Fibroblast of lung (primary cell): ENCODE data around the gene POU2F1. TPM values are rescaled to one million over a fixed set of nuclear protein-coding genes. Genes with fewer than 3 reads are reported as not detected.

Experiments
- DNase-seq, 2 donors: peaks; one replicate each; pipeline versions ENCODE4 v3.0.0 to v3.0.0-alpha.2; 2010; ENCODE audit warnings: low read depth in 2 of 2
- H2AFZ ChIP-seq: 2 replicates; pipeline ENCODE4 v1.5.1; 2012; ENCODE audit warnings: low read length, control low read depth, inconsistent platforms
- H3K27ac ChIP-seq: 2 replicates; pipeline ENCODE4 v1.5.1; 2011; ENCODE audit warnings: low read length, control low read depth; ENCODE audit not compliant: insufficient read depth
- H3K27me3 ChIP-seq: 2 replicates; pipeline ENCODE4 v1.5.1; 2011; ENCODE audit warnings: mild to moderate bottlenecking, low read length; ENCODE audit not compliant: control insufficient read depth, insufficient read depth
- H3K36me3 ChIP-seq: 2 replicates; pipeline ENCODE4 v1.5.1; 2011; ENCODE audit warnings: low read length; ENCODE audit not compliant: control insufficient read depth, insufficient read depth
- H3K4me1 ChIP-seq: 2 replicates; pipeline ENCODE4 v1.5.1; 2011; ENCODE audit warnings: low read length; ENCODE audit not compliant: control insufficient read depth, insufficient read depth; ENCODE audit errors: extremely low read depth
- H3K4me2 ChIP-seq: 2 replicates; pipeline ENCODE4 v1.5.1; 2011; ENCODE audit warnings: low read length, control low read depth; ENCODE audit not compliant: insufficient read depth; ENCODE audit errors: extremely low read depth
- H3K4me3 ChIP-seq, 4 experiments: fragments of 200-600 bp in 1 of 4; sonication (generic) in 1 of 4; replicated peaks in 1 of 4; 2 replicates each; pipeline ENCODE4 v1.5.1; 2011 to 2016; ENCODE audit warnings: low read length in 4 of 4, low read depth in 3 of 4, mild to moderate bottlenecking in 3 of 4, control low read depth in 2 of 4, inconsistent platforms in 1 of 4, mixed read lengths in 1 of 4; ENCODE audit not compliant: insufficient read depth in 1 of 4; ENCODE audit errors: control extremely low read depth in 1 of 4
- H3K79me2 ChIP-seq: 2 replicates; pipeline ENCODE4 v1.5.1; 2012; ENCODE audit warnings: mild to moderate bottlenecking, low read length, inconsistent platforms; ENCODE audit not compliant: control insufficient read depth, insufficient read depth
- H3K9ac ChIP-seq: 2 replicates; pipeline ENCODE4 v1.5.1; 2011; ENCODE audit warnings: mild to moderate bottlenecking, low read length, control low read depth; ENCODE audit not compliant: insufficient read depth
- H3K9me3 ChIP-seq: 2 replicates; pipeline ENCODE4 v1.5.1; 2012; ENCODE audit warnings: low read depth, low read length; ENCODE audit not compliant: control insufficient read depth, insufficient read depth
- H4K20me1 ChIP-seq: 2 replicates; pipeline ENCODE4 v1.5.1; 2011; ENCODE audit warnings: low read length; ENCODE audit not compliant: control insufficient read depth, insufficient read depth; ENCODE audit errors: extremely low read depth
- EZH2 ChIP-seq: IDR thresholded peaks from 2 replicates; pipeline ENCODE4 v1.5.1; 2012; ENCODE audit warnings: low read length, control low read depth, mild to moderate bottlenecking; ENCODE audit errors: missing control alignments
- polyA plus RNA-seq, 2 donors: library from polyadenylated mRNA; depleted of rRNA in 1 of 2; stranded (reverse) in 1 of 2; unstranded in 1 of 2; fragments of >200 nt; gene quantifications; 2 replicates each; pipeline ENCODE4 v1.2.1, GENCODE V29; 2011 to 2012; ENCODE audit warnings: missing spikeins in 1 of 2
- total RNA-seq: library from RNA; depleted of rRNA; stranded (reverse); fragments of >200 nt; gene quantifications from 2 replicates; pipeline ENCODE4 v1.2.1, GENCODE V29; 2014
- TF ChIP-seq, protein P1 (sequence below), 2 donors: IDR thresholded peaks in 1 of 2; conservative IDR thresholded peaks in 1 of 2; 1 replicate in 1 of 2; 2 replicates in 1 of 2; pipeline ENCODE4 v1.5.1; 2011 to 2012; ENCODE audit warnings: low read length in 2 of 2, control low read depth in 1 of 2, inconsistent platforms in 1 of 2, low read depth in 1 of 2, mild to moderate bottlenecking in 1 of 2

Gene POU2F1
- total and polyA plus RNA-seq, 2 donors (not counting 1 experiment from before 2014, with no cell fraction given): 3.5 to 4.3 TPM

DNA sequence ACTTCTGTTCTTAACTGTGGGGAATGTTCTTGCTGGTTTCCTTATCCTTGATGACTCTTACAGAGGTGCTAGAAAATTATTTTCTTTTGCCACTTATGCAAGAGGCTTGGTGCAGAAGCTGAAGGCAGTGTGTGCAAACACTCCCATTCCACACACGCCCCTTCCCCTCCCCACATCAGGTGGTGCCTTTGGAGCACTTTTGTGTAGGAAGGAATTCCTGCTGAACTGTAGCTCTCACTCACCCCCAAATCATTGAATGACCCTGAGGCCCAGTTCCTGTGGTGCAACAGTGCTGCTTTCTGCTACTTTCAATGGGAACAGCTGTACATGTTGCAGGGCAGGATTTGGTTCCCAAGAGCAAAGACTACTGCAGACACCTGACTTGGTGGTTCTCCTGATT is 195.8 kb downstream of the POU2F1 start:
- Histone ChIP-seq H3K36me3 (peaks cover 2% of the 10 kb centered on the region), H3K4me1 (no peaks in the 10 kb centered on the region), H3K79me2 (no peaks in the 10 kb centered on the region), H4K20me1 (no peaks in the 10 kb centered on the region), H3K27ac (no peak overlapping the region), H3K4me2 (no peak overlapping the region), H3K9me3 (no peaks in the 10 kb centered on the region), H2AFZ (no peak overlapping the region), H3K27me3 (no peaks in the 10 kb centered on the region), H3K4me3 (no peak overlapping the region), H3K9ac (no peak overlapping the region)
- no peak for DNase-seq
- TF ChIP-seq, protein P1, sequence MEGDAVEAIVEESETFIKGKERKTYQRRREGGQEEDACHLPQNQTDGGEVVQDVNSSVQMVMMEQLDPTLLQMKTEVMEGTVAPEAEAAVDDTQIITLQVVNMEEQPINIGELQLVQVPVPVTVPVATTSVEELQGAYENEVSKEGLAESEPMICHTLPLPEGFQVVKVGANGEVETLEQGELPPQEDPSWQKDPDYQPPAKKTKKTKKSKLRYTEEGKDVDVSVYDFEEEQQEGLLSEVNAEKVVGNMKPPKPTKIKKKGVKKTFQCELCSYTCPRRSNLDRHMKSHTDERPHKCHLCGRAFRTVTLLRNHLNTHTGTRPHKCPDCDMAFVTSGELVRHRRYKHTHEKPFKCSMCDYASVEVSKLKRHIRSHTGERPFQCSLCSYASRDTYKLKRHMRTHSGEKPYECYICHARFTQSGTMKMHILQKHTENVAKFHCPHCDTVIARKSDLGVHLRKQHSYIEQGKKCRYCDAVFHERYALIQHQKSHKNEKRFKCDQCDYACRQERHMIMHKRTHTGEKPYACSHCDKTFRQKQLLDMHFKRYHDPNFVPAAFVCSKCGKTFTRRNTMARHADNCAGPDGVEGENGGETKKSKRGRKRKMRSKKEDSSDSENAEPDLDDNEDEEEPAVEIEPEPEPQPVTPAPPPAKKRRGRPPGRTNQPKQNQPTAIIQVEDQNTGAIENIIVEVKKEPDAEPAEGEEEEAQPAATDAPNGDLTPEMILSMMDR (conservative IDR thresholded peaks at IDR 0.05 in 1 of 2, IDR thresholded peaks at IDR 0.05 in 1 of 2; ENCODE audit: low read depth in 1 of 2, low read length in 2 of 2): no peak
- TF ChIP-seq EZH2: no peak

DNA sequence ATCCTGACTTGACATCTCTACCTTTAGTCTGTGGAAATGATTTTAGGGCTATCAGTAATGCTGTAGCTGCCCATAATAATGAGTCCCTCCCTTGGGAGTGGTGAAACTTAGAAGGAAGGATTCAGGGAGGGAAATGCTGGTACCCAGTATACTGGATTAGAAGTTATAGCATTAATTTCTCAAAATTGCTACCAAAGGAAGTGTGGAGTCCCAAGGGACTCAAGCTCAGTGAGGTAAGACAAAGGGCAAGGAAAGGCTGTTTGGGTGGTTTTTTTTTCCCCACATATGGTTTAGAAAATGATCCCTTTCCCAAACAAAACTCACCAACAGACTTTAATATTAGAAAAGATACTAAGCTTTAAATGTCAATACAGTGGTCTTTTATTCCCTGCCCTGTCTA is 197.7 kb downstream of the POU2F1 start:
- Histone ChIP-seq H3K4me2 (no peak overlapping the region), H3K27ac (no peak overlapping the region), H4K20me1 (no peaks in the 10 kb centered on the region), H3K9me3 (no peaks in the 10 kb centered on the region), H3K36me3 (no peaks in the 10 kb centered on the region), H3K79me2 (no peaks in the 10 kb centered on the region), H3K9ac (no peak overlapping the region), H3K27me3 (no peaks in the 10 kb centered on the region), H3K4me1 (no peaks in the 10 kb centered on the region), H2AFZ (no peak overlapping the region), H3K4me3 (no peak overlapping the region)
- no peak for TF ChIP-seq EZH2
- TF ChIP-seq, protein P1 (conservative IDR thresholded peaks at IDR 0.05 in 1 of 2, IDR thresholded peaks at IDR 0.05 in 1 of 2; ENCODE audit: low read depth in 1 of 2, low read length in 2 of 2): no peak
- DNase-seq: no peak

DNA sequence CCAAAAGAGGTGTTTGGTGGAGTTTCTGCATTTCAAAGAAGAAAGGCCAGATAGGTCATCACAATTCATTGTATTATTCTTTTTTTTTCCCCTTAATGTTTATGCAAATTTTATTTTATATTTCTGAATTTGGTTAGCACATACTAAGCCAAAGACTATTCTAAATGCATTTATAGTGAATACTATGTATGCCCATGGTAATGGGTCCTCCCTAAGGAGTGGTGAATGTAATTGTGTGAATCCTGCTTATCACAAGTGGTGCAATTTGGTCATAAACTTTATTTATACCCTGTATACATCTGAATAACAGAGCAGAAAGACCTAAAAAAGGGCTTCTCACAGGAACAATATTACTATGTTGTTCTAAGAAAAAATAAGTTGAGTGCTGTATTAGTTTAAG is 198.6 kb downstream of the POU2F1 start:
- no peak for DNase-seq
- Histone ChIP-seq H2AFZ (no peak overlapping the region), H3K36me3 (no peaks in the 10 kb centered on the region), H3K4me1 (no peaks in the 10 kb centered on the region), H3K4me3 (no peak overlapping the region), H3K9ac (no peak overlapping the region), H3K27me3 (no peaks in the 10 kb centered on the region), H3K79me2 (no peaks in the 10 kb centered on the region), H4K20me1 (no peaks in the 10 kb centered on the region), H3K9me3 (no peaks in the 10 kb centered on the region), H3K27ac (no peak overlapping the region), H3K4me2 (no peak overlapping the region)
- TF ChIP-seq, protein P1 (conservative IDR thresholded peaks at IDR 0.05 in 1 of 2, IDR thresholded peaks at IDR 0.05 in 1 of 2; ENCODE audit: low read depth in 1 of 2, low read length in 2 of 2): no peak
- TF ChIP-seq EZH2: no peak
